Measurements from ENCODE around the gene ASB10.

ASB10 gene

GRCh38 chr7:151187409-151188251, 580 bp upstream of the ASB10 start:
- no peak for DNase-seq

- no peak for DNase-seq
Observed at GRCh38 chr7:151185762-151186639, 1.0 kb downstream of the ASB10 start.

- no peak for DNase-seq
Observed at GRCh38 chr7:151181011-151181431, 6.0 kb downstream of the ASB10 start.

GRCh38 chr7:151179946-151180345, 7.1 kb downstream of the ASB10 start:
- DNase-seq: no peak

- no peak for DNase-seq
Observed at GRCh38 chr7:151179287-151179860, 7.7 kb downstream of the ASB10 start.

- no peak for DNase-seq
Observed at GRCh38 chr7:151178831-151179230, 8.2 kb downstream of the ASB10 start.

- DNase-seq: no peak
Observed at GRCh38 chr7:151178236-151178635, 8.8 kb downstream of the ASB10 start.

GRCh38 chr7:151177310-151177709, 9.7 kb downstream of the ASB10 start:
- no peak for DNase-seq

- no peak for DNase-seq
Observed at GRCh38 chr7:151176401-151176800, 10.6 kb downstream of the ASB10 start.

GRCh38 chr7:151175793-151176311, 11.2 kb downstream of the ASB10 start:
- DNase-seq: no peak

GRCh38 chr7:151175047-151175792, 11.8 kb downstream of the ASB10 start:
- no peak for DNase-seq

- no peak for DNase-seq
Observed at GRCh38 chr7:151174246-151175046, 12.6 kb downstream of the ASB10 start.

GRCh38 chr7:151173386-151174245, 13.4 kb downstream of the ASB10 start:
- no peak for DNase-seq

GRCh38 chr7:151172273-151173141, 14.5 kb downstream of the ASB10 start:
- peak; percentile 49 for DNase-seq

GRCh38 chr7:151168787-151169162, 18.3 kb downstream of the ASB10 start:
- DNase-seq: no peak

- DNase-seq: no peak
Observed at GRCh38 chr7:151168003-151168786, 18.9 kb downstream of the ASB10 start.

- DNase-seq: no peak
Observed at GRCh38 chr7:151167197-151167961, 19.7 kb downstream of the ASB10 start, which contains the start of gene GBX1. TSS of gene GBX1 (minus strand) at chr7:151167694. CDS start at chr7:151167548, 146 bp downstream.
